ENCODE results near the gene TINAGL1. TPM values are rescaled to one million over a fixed set of nuclear protein-coding genes. Genes with fewer than 3 reads are reported as not detected.

Gene TINAGL1
- total RNA-seq, 1 experiment from 2014 or later: 2.5 TPM

DNA sequence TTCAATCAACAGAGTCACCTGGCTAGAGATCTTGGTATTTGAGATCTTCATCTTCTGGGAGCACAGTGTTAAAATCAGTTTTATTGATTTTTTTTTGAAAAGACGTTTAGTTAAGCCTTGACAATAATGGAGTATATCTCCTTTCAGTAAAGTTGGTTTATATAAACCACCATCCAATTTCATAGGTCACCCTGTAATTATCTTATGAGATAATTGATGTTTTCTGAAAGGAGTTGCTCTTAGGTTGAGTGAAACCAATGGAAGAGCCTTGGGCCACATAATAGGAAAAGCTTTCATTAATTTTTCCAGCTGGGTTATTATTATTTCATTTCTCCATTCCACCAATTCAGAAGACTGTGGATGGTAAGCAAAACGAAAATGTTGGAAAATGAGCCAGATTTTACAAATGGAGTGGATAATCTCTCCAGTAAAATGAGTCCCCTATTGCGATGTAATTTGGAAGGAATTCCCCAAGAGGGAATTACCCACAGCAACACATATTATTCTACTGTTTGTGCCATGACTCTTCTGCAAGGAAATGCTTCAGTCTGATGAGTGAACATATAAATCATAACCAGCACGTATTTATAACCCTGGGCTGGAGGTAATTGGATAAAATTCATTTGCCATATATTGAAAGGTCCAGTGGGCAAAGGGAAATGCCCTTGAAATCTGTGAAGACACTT is 46.2 kb upstream of the TINAGL1 start:
- no peaks in the 10 kb centered on the region for H3K23me2 ChIP-seq (ENCODE audit: insufficient read length, low read depth, low read length, poor library complexity, severe bottlenecking)
- TF ChIP-seq, protein P1, sequence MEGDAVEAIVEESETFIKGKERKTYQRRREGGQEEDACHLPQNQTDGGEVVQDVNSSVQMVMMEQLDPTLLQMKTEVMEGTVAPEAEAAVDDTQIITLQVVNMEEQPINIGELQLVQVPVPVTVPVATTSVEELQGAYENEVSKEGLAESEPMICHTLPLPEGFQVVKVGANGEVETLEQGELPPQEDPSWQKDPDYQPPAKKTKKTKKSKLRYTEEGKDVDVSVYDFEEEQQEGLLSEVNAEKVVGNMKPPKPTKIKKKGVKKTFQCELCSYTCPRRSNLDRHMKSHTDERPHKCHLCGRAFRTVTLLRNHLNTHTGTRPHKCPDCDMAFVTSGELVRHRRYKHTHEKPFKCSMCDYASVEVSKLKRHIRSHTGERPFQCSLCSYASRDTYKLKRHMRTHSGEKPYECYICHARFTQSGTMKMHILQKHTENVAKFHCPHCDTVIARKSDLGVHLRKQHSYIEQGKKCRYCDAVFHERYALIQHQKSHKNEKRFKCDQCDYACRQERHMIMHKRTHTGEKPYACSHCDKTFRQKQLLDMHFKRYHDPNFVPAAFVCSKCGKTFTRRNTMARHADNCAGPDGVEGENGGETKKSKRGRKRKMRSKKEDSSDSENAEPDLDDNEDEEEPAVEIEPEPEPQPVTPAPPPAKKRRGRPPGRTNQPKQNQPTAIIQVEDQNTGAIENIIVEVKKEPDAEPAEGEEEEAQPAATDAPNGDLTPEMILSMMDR (conservative IDR thresholded peaks at IDR 0.05): no peak
- H3K36me3 Mint-ChIP-seq (ENCODE audit: insufficient read depth in 1 of 3, low read depth in 3 of 3): no peaks in the 10 kb centered on the region
- no peak overlapping the region for H3K23ac ChIP-seq (ENCODE audit: insufficient read length, low read depth, low read length)
- H3K9me3 ChIP-seq (ENCODE audit: control insufficient read depth, low read depth, low read length): no peaks in the 10 kb centered on the region
- H3K56ac ChIP-seq (ENCODE audit: insufficient read length, low read depth, low read length): no peak overlapping the region
- no peak overlapping the region for H2AK5ac ChIP-seq (ENCODE audit: insufficient read length, low read length)
- no peak overlapping the region for H3T11ph ChIP-seq (ENCODE audit: low read length)
- H2AFZ ChIP-seq (ENCODE audit: low read length): no peak overlapping the region
- H2BK20ac ChIP-seq (ENCODE audit: low read depth, low read length, poor library complexity, severe bottlenecking): no peak overlapping the region
- no peak overlapping the region for H3K4me3 Mint-ChIP-seq
- H3K27me3 ChIP-seq (ENCODE audit: insufficient read depth, low read length): no peaks in the 10 kb centered on the region
- H3K27me3 Mint-ChIP-seq (ENCODE audit: low read depth): no peaks in the 10 kb centered on the region
- no peaks in the 10 kb centered on the region for H3K4me1 ChIP-seq (ENCODE audit: insufficient read depth, low read length)
- H4K20me1 ChIP-seq (ENCODE audit: control insufficient read depth, insufficient read depth, insufficient read length): no peaks in the 10 kb centered on the region
- no peak for DNase-seq
- H4K8ac ChIP-seq (replicated peaks; ENCODE audit: insufficient read length, low read depth, low read length): no peak overlapping the region
- H3K14ac ChIP-seq (ENCODE audit: insufficient read depth, low read length): no peak overlapping the region
- H4K5ac ChIP-seq (ENCODE audit: insufficient read length, low read depth, low read length): no peak overlapping the region
- no peaks in the 10 kb centered on the region for H3K79me2 ChIP-seq (ENCODE audit: insufficient read depth, low read length)
- no peak overlapping the region for H3K18ac ChIP-seq (ENCODE audit: insufficient read length, low read depth, low read length)
- H2BK5ac ChIP-seq (ENCODE audit: insufficient read length, low read length): no peak overlapping the region
- no peak overlapping the region for H2BK12ac ChIP-seq (ENCODE audit: insufficient read length, low read depth, low read length)
- no peak overlapping the region for H3K27ac Mint-ChIP-seq
- no peaks in the 10 kb centered on the region for H3K9me3 Mint-ChIP-seq
- WGBS (ENCODE audit: extremely low coverage, insufficient read length, low lambda C conversion rate): no CpG with 5 or more reads among the region's 4 CpGs
- peaks cover 4% of the 10 kb centered on the region in 2 experiments; a peak in 3 of 4 replicates for H3K4me1 Mint-ChIP-seq
- H2BK15ac ChIP-seq (ENCODE audit: low read depth, low read length): no peak overlapping the region
- no peak overlapping the region for H3K4ac ChIP-seq (ENCODE audit: low read depth, low read length)
- no peaks in the 10 kb centered on the region for H3K79me1 ChIP-seq (ENCODE audit: insufficient read depth, low read depth, low read length, poor library complexity, severe bottlenecking)
- H3K9ac ChIP-seq (ENCODE audit: extremely low read depth, insufficient read length, low read length): no peak overlapping the region
- H3K4me2 ChIP-seq (ENCODE audit: insufficient read depth, insufficient read length, low read length): no peak overlapping the region
- no peak overlapping the region for H2BK120ac ChIP-seq (ENCODE audit: low read depth, low read length, poor library complexity, severe bottlenecking)
- H4K91ac ChIP-seq (ENCODE audit: insufficient read length, low read depth, low read length): no peak overlapping the region
- no peak overlapping the region for H3K27ac ChIP-seq (ENCODE audit: insufficient read length, low read depth, low read length)

All from H9 (cell line).